K562 (cell line): Measurements from ENCODE around the gene DIPK1B. TPM values are rescaled to one million over a fixed set of nuclear protein-coding genes. Genes with fewer than 3 reads are reported as not detected.

ENCODE experiments used
- ATAC-seq: fragments of 200-7000 bp; cut with Tn5 transposase; 3 replicates; pipeline ENCODE4 v1.9.1; 2020; ENCODE audit warnings: moderate library complexity
- BruUV-seq: library from RNA; stranded (reverse); fragments of 400-500 nt; replicated peaks from 2 replicates; lab custom pipeline; 2021; lab: Mats Ljungman, UMichigan
- CTCF ChIA-PET: fragments of 300-600 bp; formaldehyde crosslinking; extraction: SDS; loops from one replicate; lab custom pipeline; 2021; ENCODE audit warnings: low intra/inter-chr PET ratio; lab: Yijun Ruan, JAX
- POLR2A ChIA-PET: fragments of 300-600, 350-650 bp; sonication (Branson Sonifier 250); formaldehyde crosslinking; extraction: SDS; loops from one replicate; lab custom pipeline; 2021; ENCODE audit warnings: antibody characterized with exemption, inconsistent platforms; lab: Yijun Ruan, JAX
- DNase-seq, 4 experiments: peaks; one replicate each; pipeline versions ENCODE4 v3.0.0 to v3.0.0-alpha.2; 2011 to 2018; ENCODE audit warnings: low spot score in 3 of 4, mixed read lengths in 3 of 4; ENCODE audit errors: extremely low read depth in 1 of 4
- FAIRE-seq: peaks from 2 replicates; lab custom pipeline; 2011; peaks lifted over from hg19 to GRCh38; lab: Jason Lieb, UNC
- H2AFZ ChIP-seq: 2 replicates; pipeline ENCODE4 v1.6.0; 2011; ENCODE audit warnings: low read depth, low read length, control low read depth, inconsistent platforms
- H3K27ac ChIP-seq: fragments of 200-600 bp; 3 replicates; pipeline ENCODE4 v1.8.0; 2011; ENCODE audit warnings: low read depth, mild to moderate bottlenecking, control low read depth, inconsistent platforms, low read length, moderate library complexity, mixed read lengths; ENCODE audit errors: extremely low read depth
- H3K27me3 ChIP-seq, 2 experiments: fragments of 300-600 bp in 1 of 2; 2 replicates in 1 of 2; 3 replicates in 1 of 2; pipeline versions ENCODE4 v1.6.0 to v1.8.0; 2011; ENCODE audit warnings: inconsistent platforms in 2 of 2, low read length in 2 of 2, mild to moderate bottlenecking in 1 of 2, mixed read lengths in 1 of 2, moderate library complexity in 1 of 2; ENCODE audit not compliant: control insufficient read depth in 2 of 2, insufficient read depth in 2 of 2
- H3K36me3 ChIP-seq: fragments of 300-600 bp; 3 replicates; pipeline ENCODE4 v1.8.0; 2011; ENCODE audit warnings: mild to moderate bottlenecking, low read length, inconsistent platforms; ENCODE audit not compliant: control insufficient read depth, insufficient read depth
- H3K4me1 ChIP-seq, 2 experiments: fragments of 200-600 bp in 1 of 2; replicated peaks in 1 of 2; 2 replicates in 1 of 2; 3 replicates in 1 of 2; pipeline versions ENCODE4 v1.5.1 to v1.8.0; 2011; ENCODE audit warnings: inconsistent platforms in 2 of 2, low read length in 2 of 2, mild to moderate bottlenecking in 1 of 2, mixed read lengths in 1 of 2, moderate library complexity in 1 of 2; ENCODE audit not compliant: control insufficient read depth in 2 of 2, insufficient read depth in 2 of 2
- H3K4me2 ChIP-seq: 2 replicates; pipeline ENCODE4 v1.6.1; 2011; ENCODE audit warnings: low read length, control low read depth, inconsistent platforms, mixed read lengths; ENCODE audit not compliant: insufficient read depth
- H3K4me3 ChIP-seq: fragments of 200-600 bp; sonication (generic), shearing (Covaris generic); 2 replicates; pipeline ENCODE4 v1.5.1; 2016; ENCODE audit warnings: control low read depth, inconsistent platforms
- H3K79me2 ChIP-seq: fragments of 200-600 bp; 3 replicates; pipeline ENCODE4 v1.8.0; 2011; ENCODE audit warnings: low read length, inconsistent platforms; ENCODE audit not compliant: control insufficient read depth, insufficient read depth
- H3K9ac ChIP-seq, 2 experiments: 2 replicates each; pipeline versions ENCODE4 v1.6.0 to v1.6.1; 2011; ENCODE audit warnings: low read depth in 2 of 2, low read length in 2 of 2, control low read depth in 1 of 2, inconsistent platforms in 1 of 2, mild to moderate bottlenecking in 1 of 2, mixed read lengths in 1 of 2; ENCODE audit not compliant: insufficient read depth in 1 of 2
- H3K9me1 ChIP-seq: one replicate; pipeline ENCODE4 v1.6.0; 2011; ENCODE audit warnings: inconsistent platforms, mild to moderate bottlenecking, low read length, moderate library complexity; ENCODE audit not compliant: control insufficient read depth, insufficient read depth
- H3K9me3 ChIP-seq: replicated peaks from 2 replicates; pipeline ENCODE4 v1.5.1; 2011; ENCODE audit warnings: low read depth, low read length, inconsistent platforms; ENCODE audit not compliant: control insufficient read depth, insufficient read depth
- H4K20me1 ChIP-seq: replicated peaks from 2 replicates; pipeline ENCODE4 v1.6.1; 2011; ENCODE audit warnings: low read length, inconsistent platforms, mixed read lengths; ENCODE audit not compliant: control insufficient read depth, insufficient read depth
- COPS2 ChIP-seq: fragments of 450-650 bp; conservative IDR thresholded peaks from 2 replicates; pipeline ENCODE4 v1.6.1; 2016; ENCODE audit warnings: mild to moderate bottlenecking, moderate library complexity
- FIP1L1 ChIP-seq: fragments of 200-400 bp; formaldehyde crosslinking; IDR thresholded peaks from 2 replicates; pipeline ENCODE4 v1.6.1; 2018; ENCODE audit warnings: mild to moderate bottlenecking, low read depth, low read length; ENCODE audit not compliant: poor library complexity, severe bottlenecking
- FOXO4 ChIP-seq: fragments of 450-650 bp; formaldehyde crosslinking; IDR thresholded peaks from 2 replicates; pipeline ENCODE4 v1.4.0; 2020; ENCODE audit warnings: mild to moderate bottlenecking, moderate library complexity
- HMGN3 ChIP-seq: IDR thresholded peaks from 2 replicates; pipeline ENCODE4 v1.6.1; 2011; ENCODE audit warnings: borderline replicate concordance, low read depth, mild to moderate bottlenecking, mixed read lengths, low read length; ENCODE audit not compliant: insufficient read length; ENCODE audit errors: extremely low read depth
- KDM5B ChIP-seq: fragments of 200-600 bp; sonication (generic); IDR thresholded peaks from 2 replicates; pipeline ENCODE4 v1.6.1; 2012; ENCODE audit warnings: low read depth, mild to moderate bottlenecking, moderate library complexity, low read length, control low read depth, inconsistent platforms; ENCODE audit not compliant: insufficient replicate concordance
- MAZ ChIP-seq, 2 experiments: fragments of 450-650 bp in 1 of 2; sonication (generic) in 1 of 2; formaldehyde crosslinking; IDR thresholded peaks in 1 of 2; conservative IDR thresholded peaks in 1 of 2; 2 replicates each; pipeline versions ENCODE4 v1.4.0 to v1.5.0; 2020; ENCODE audit warnings: mild to moderate bottlenecking in 1 of 2, missing genetic modification reagents in 1 of 2
- NFATC3 ChIP-seq: fragments of 450-650 bp; IDR thresholded peaks from 2 replicates; pipeline ENCODE4 v1.6.1; 2017; ENCODE audit warnings: mild to moderate bottlenecking
- PCBP2 ChIP-seq: fragments of 200-400 bp; formaldehyde crosslinking; IDR thresholded peaks from 2 replicates; pipeline ENCODE4 v1.6.1; 2018; ENCODE audit warnings: low read length, low read depth, mild to moderate bottlenecking, moderate library complexity; ENCODE audit not compliant: poor library complexity, severe bottlenecking
- POLR2G ChIP-seq: fragments of 200-400 bp; formaldehyde crosslinking; IDR thresholded peaks from 2 replicates; pipeline ENCODE4 v1.6.1; 2017; ENCODE audit warnings: low read depth, mild to moderate bottlenecking, antibody characterized with exemption, low read length, moderate library complexity
- RBFOX2 ChIP-seq: fragments of 200-400 bp; formaldehyde crosslinking; IDR thresholded peaks from 2 replicates; pipeline ENCODE4 v1.6.1; 2017; ENCODE audit warnings: low read depth, mild to moderate bottlenecking, low read length, moderate library complexity
- SMAD4 ChIP-seq: fragments of 250-450 bp; sonication (Bioruptor Pico); conservative IDR thresholded peaks from 2 replicates; pipeline ENCODE4 v1.8.0; 2021; ENCODE audit warnings: inconsistent platforms, mild to moderate bottlenecking, moderate library complexity
- SP1 ChIP-seq: sonication (generic); formaldehyde crosslinking; IDR thresholded peaks from 2 replicates; pipeline ENCODE4 v1.8.1; 2022; ENCODE audit warnings: mild to moderate bottlenecking, missing genetic modification reagents
- STAT5A ChIP-seq: IDR thresholded peaks from 2 replicates; pipeline ENCODE4 v1.6.1; 2012; ENCODE audit warnings: low read length, inconsistent platforms, borderline replicate concordance
- TFAP4 ChIP-seq: sonication (generic); formaldehyde crosslinking; IDR thresholded peaks from 2 replicates; pipeline ENCODE4 v1.8.0; 2022; ENCODE audit warnings: missing genetic modification reagents, mild to moderate bottlenecking, moderate library complexity, borderline replicate concordance
- VEZF1 ChIP-seq: fragments of 200-800 bp; sonication (Bioruptor generic); IDR thresholded peaks from 2 replicates; pipeline ENCODE4 v1.6.1; 2017; ENCODE audit warnings: missing genetic modification characterization, missing compliant biosample characterization
- WGBS: fragments of 100-300 bp; shearing (Covaris generic); methylation state at CpG from one replicate; pipeline ENCODE4 v1.1.6; 2016; ENCODE audit warnings: low coverage, mixed read lengths; ENCODE audit not compliant: insufficient coverage; ENCODE audit errors: missing lambda C conversion rate; 5-methylcytosine and 5-hydroxymethylcytosine counted together
- in situ Hi-C: fragments of 300-500 bp; cut with MboI; formaldehyde crosslinking; loops from 4 replicates; pipeline ENCODE4 v1.15.0; 2018; ENCODE audit warnings: inconsistent platforms, mixed read lengths
- intact Hi-C: fragments of 100-400 bp; cut with micrococcal nuclease; formaldehyde crosslinking; loops from 2 replicates; pipeline ENCODE4 v1.14.2; 2022
- polyA plus RNA-seq, 8 experiments: library from polyadenylated mRNA; depleted of rRNA in 4 of 8; stranded (reverse) in 5 of 8; unstranded in 3 of 8; fragments of >200 nt; fragmentation: Nextera tagmentation in 2 of 8; fragmentation: Illumina TruSeq in 1 of 8; extraction: Ambion mirVana in 2 of 8; extraction: Trizol in 1 of 8; gene quantifications; 2 replicates each; pipeline versions ENCODE4 v1.2.1 to v1.2.3, GENCODE V29; 2011 to 2014; ENCODE audit warnings: inconsistent platforms in 1 of 8, missing spikeins in 1 of 8
- total RNA-seq, 7 experiments: library from RNA; depleted of rRNA in 6 of 7; stranded (reverse); fragments of >200 nt in 6 of 7; fragmentation: Illumina TruSeq in 2 of 7; extraction: Trizol in 2 of 7; gene quantifications; 2 replicates each; pipeline versions ENCODE4 v1.2.1 to v1.2.3, GENCODE V29; 2011 to 2021; ENCODE audit warnings: low replicate concordance in 1 of 7

DIPK1B gene
- total and polyA plus RNA-seq, 9 of the 15 experiments (the other 6 are each of a cell fraction or from before 2014, with no cell fraction given): 0.08 to 22.3 (median 5.9) TPM

DNA sequence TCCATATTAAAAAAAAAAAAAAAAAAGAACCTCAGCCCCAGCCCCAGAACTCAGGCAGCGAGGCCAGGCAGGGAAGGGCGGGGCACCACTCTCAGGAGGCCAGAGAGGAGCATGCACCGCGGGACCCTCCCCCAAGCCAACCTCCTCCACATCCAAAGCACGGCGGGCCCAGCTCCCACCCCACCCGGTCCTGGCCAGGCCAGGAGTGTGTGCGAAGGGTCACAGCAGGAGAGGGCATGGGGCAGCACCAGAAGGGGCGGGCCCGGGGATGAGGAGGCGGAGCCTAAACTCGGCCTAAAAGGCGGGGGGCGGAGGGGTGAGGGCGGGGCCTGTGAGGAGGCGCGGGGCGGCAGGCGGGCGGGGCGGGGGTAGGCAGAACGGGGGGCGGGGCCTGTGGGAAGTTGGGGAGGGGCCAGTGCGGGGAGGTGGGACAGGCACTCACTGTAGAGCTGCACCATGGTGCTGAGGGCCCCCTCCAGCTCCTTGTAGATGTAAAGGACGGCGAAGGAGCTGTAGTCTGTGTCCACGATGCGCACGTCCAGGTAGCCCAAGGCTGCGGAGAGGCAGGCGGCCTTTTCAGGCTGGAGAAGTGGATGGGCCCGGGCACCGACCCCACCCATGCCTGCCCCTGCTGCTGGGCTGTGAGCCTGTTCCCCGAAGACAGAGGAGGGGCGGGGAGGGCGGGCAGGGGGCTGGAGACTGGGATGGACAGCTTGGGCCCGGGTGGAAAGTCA, 50.7 kb downstream of the DIPK1B start:
- ATAC-seq (peak; percentile 84), FAIRE-seq (no peak), DNase-seq (peak; percentile 91 to 97 (median 96))
- Histone ChIP-seq H3K4me2 (peak overlapping the region; percentile 74), H3K79me2 (no peaks in the 10 kb centered on the region), H4K20me1 (no peaks in the 10 kb centered on the region), H3K9me3 (no peaks in the 10 kb centered on the region), H3K27ac (no peak overlapping the region), H3K4me3 (peak overlapping the region; percentile 30), H3K4me1 (peaks cover 15 to 74% of the 10 kb centered on the region in 2 experiments; a peak in 4 of 5 replicates), H3K36me3 (no peaks in the 10 kb centered on the region), H3K27me3 (peaks cover 0 to 4% of the 10 kb centered on the region in 2 experiments; a peak in 1 of 5 replicates), H2AFZ (peak overlapping the region; percentile 96), H3K9ac (peak overlapping the region in 1 of 2 experiments; percentile 88; a peak in 2 of 4 replicates), H3K9me1 (no peaks in the 10 kb centered on the region)
- 17% methylated on average over 19 of the region's 37 CpGs for WGBS
- in situ Hi-C loops: no loop called here
- intact Hi-C loops: no loop called here
- CTCF ChIA-PET: interaction anchor here (0.7 kb wide), 1 partner anchor 21 kb away, joined by 3 read pairs; no protein-coding TSS in a partner anchor
- POLR2A ChIA-PET: interaction anchor here (0.5 to 1.5 kb wide), 3 partner anchors 15 to 70 kb away, joined by 3 to 4 read pairs (median 4); no protein-coding TSS in a partner anchor
- BruUV-seq: no TSS peak
- TF ChIP-seq SMAD4 (CRISPR knock-in tag): no peak
- TF ChIP-seq STAT5A: no peak
- peak; percentile 65; the same call in 1 of the 2 replicates for TF ChIP-seq SP1 (CRISPR knock-in tag)
- TF ChIP-seq RBFOX2: peak; percentile 63
- TF ChIP-seq NFATC3: no peak
- TF ChIP-seq MAZ (CRISPR knock-in tag; conservative IDR thresholded peaks at IDR 0.05 in 1 of 2, IDR thresholded peaks at IDR 0.05 in 1 of 2): peak; percentile 67 to 70
- TF ChIP-seq COPS2: no peak
- no peak for TF ChIP-seq PCBP2
- TF ChIP-seq KDM5B: peak; percentile 71
- peak; percentile 92 for TF ChIP-seq VEZF1 (CRISPR knock-in tag)
- TF ChIP-seq FIP1L1: peak; percentile 41
- peak; percentile 36 for TF ChIP-seq HMGN3
- peak; percentile 83 for TF ChIP-seq POLR2G
- TF ChIP-seq TFAP4: 0 out of 2 replicates have a peak, but pooled peaks have one; percentile 42
- no peak for TF ChIP-seq FOXO4 (CRISPR knock-in tag)
